Liver (tissue), 3 donors: ENCODE measurements around the gene BAIAP2.

ENCODE experiments used
- CTCF ChIP-seq: fragments of 150-350 bp; IDR thresholded peaks from 2 replicates; pipeline ENCODE4 v1.5.1; 2017; ENCODE audit warnings: improper control_type of control experiment, low read depth, low read length; ENCODE audit not compliant: missing input control
- FOXA2 ChIP-seq: IDR thresholded peaks from 2 replicates; pipeline ENCODE4 v1.6.1; 2016; ENCODE audit warnings: antibody characterized with exemption
- RAD21 ChIP-seq, 2 donors: IDR thresholded peaks; 2 replicates each; pipeline ENCODE4 v1.6.1; 2016; ENCODE audit warnings: antibody characterized with exemption in 2 of 2, mild to moderate bottlenecking in 2 of 2
- REST ChIP-seq: IDR thresholded peaks from 2 replicates; pipeline ENCODE4 v1.6.1; 2016; ENCODE audit warnings: antibody characterized with exemption, mild to moderate bottlenecking
- TAF1 ChIP-seq: conservative IDR thresholded peaks from 2 replicates; pipeline ENCODE4 v1.6.1; 2016; ENCODE audit warnings: antibody characterized with exemption, mild to moderate bottlenecking
- ZBTB33 ChIP-seq: IDR thresholded peaks from 2 replicates; pipeline ENCODE4 v1.6.1; 2016; ENCODE audit warnings: antibody characterized with exemption
- TF ChIP-seq, protein P1 (sequence below): IDR thresholded peaks from 2 replicates; pipeline ENCODE4 v1.6.1; 2016; ENCODE audit warnings: antibody characterized with exemption
- donor health status: healthy.
- donor health status: healthy.

DNA sequence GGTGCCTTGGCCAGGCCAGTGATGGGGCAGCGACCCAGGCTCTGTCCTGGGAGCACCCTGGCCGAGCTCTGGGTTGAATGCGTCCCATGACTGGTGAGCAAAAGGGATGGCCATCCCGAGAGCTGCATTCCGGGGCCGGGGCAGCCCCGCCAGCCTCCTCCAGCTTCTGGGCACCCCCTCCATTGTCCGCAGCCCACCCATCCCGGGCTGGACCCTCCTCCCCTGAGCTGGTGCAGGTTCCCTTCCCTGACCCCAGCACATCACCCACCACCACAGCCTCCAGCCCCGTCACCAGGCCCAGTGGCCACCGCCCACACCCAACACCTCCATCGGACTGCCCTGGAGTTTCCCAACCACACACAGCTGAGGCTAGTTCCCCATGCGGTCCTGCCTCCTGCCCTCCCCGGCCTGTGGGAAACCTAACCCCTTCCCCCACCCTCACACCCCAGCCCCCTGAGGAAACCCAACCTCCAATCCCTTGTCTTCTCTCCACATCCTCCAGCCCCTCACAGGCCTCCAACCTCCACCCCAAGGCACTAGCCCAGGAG lies 114.1 kb downstream of the BAIAP2 start:
- no peak for TF ChIP-seq CTCF
- TF ChIP-seq ZBTB33, result no peak
- no peak for TF ChIP-seq REST
- no peak for TF ChIP-seq TAF1
- TF ChIP-seq, protein P1, sequence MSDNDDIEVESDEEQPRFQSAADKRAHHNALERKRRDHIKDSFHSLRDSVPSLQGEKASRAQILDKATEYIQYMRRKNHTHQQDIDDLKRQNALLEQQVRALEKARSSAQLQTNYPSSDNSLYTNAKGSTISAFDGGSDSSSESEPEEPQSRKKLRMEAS, result no peak
- TF ChIP-seq FOXA2, result no peak
- TF ChIP-seq RAD21 (IDR thresholded peaks at IDR 0.05), result no peak
